Left ventricle myocardium inferior (tissue), 1 donor: ENCODE data around the gene GTF2F2. TPM values are rescaled to one million over a fixed set of nuclear protein-coding genes. Genes with fewer than 3 reads are reported as not detected.

Experiments used
- DNase-seq: peaks from one replicate; pipeline ENCODE4 v3.0.0-alpha.2; 2020
- H3K27ac ChIP-seq: fragments of 200-600 bp; replicated peaks from 2 replicates; pipeline ENCODE4 v1.8.0; 2021
- H3K27me3 ChIP-seq: fragments of 200-600 bp; 2 replicates; pipeline ENCODE4 v1.8.0; 2021; ENCODE audit warnings: low read depth
- H3K36me3 ChIP-seq: fragments of 200-600 bp; 2 replicates; pipeline ENCODE4 v1.8.0; 2021
- H3K4me1 ChIP-seq: fragments of 200-600 bp; 2 replicates; pipeline ENCODE4 v1.8.0; 2021
- H3K4me3 ChIP-seq: fragments of 200-600 bp; 2 replicates; pipeline ENCODE4 v1.8.0; 2021; ENCODE audit warnings: mild to moderate bottlenecking, moderate library complexity
- H3K9me3 ChIP-seq: fragments of 200-600 bp; replicated peaks from 2 replicates; pipeline ENCODE4 v1.8.0; 2021
- intact Hi-C: fragments of 100-400 bp; cut with micrococcal nuclease; formaldehyde crosslinking; loops from one replicate; pipeline ENCODE4 v1.11.0; 2022
- total RNA-seq: library from RNA; stranded (reverse); fragmentation: NEBNext Ultra II Directional; extraction: Animal tissue kit (Norgen Biotek cat#: 25700); gene quantifications from one replicate; pipeline ENCODE4 v1.2.1, GENCODE V29; 2021
- TF ChIP-seq, protein P1 (sequence below): fragments of 200-600 bp; IDR thresholded peaks from 2 replicates; pipeline ENCODE4 v1.8.0; 2021; ENCODE audit warnings: antibody characterized with exemption, mild to moderate bottlenecking, borderline replicate concordance
- donor health status: DM: no; HTN: yes; CAD: no; lungs with severe emphysema.

GTF2F2 gene
- total RNA-seq, 1 donor from 2014 or later: 23.1 TPM

DNA sequence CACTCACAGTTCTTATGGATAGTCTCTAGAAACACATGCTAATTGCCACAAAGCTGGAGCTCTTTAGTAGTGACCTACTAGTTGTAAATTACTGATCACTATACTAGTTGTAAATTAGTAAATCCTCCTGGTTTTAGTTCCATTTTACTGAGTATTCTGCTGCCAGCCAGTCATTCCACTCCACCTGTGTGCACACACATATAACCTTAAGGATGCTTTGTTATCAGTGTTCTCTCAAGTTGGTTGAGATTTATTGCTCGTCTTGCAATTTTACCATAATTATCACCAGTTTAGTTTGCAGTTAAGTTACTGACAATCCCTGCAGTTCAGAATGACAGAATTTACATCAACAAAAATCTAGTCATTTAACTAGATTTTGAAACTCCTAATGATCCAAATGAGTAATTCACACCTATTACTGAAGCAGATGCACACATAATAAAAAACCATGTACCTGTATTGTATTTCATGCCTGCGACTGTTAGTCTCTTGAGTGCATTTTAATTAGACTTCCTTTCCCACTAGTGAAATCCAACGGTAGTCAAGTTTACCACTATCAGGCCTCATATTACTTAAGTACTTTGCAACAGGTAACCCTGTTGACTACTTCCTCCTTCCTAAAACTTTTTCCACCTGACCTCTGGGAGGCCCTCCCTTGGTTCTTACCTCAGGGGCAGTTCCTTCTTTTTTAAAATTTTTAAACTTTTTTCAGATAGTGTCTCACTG lies 213.1 kb downstream of the GTF2F2 start:
- Histone ChIP-seq H3K36me3 (peaks cover 41% of the 10 kb centered on the region), H3K4me1 (peaks cover 99% of the 10 kb centered on the region)
- no peak for DNase-seq

More for the DNA sequence above, 213.1 kb downstream of the GTF2F2 start:
- Histone ChIP-seq H3K4me3 (no peak overlapping the region), H3K27ac (peak overlapping the region; percentile 48), H3K9me3 (no peaks in the 10 kb centered on the region), H3K27me3 (no peaks in the 10 kb centered on the region)
- intact Hi-C loops: no loop called here
- TF ChIP-seq, protein P1, sequence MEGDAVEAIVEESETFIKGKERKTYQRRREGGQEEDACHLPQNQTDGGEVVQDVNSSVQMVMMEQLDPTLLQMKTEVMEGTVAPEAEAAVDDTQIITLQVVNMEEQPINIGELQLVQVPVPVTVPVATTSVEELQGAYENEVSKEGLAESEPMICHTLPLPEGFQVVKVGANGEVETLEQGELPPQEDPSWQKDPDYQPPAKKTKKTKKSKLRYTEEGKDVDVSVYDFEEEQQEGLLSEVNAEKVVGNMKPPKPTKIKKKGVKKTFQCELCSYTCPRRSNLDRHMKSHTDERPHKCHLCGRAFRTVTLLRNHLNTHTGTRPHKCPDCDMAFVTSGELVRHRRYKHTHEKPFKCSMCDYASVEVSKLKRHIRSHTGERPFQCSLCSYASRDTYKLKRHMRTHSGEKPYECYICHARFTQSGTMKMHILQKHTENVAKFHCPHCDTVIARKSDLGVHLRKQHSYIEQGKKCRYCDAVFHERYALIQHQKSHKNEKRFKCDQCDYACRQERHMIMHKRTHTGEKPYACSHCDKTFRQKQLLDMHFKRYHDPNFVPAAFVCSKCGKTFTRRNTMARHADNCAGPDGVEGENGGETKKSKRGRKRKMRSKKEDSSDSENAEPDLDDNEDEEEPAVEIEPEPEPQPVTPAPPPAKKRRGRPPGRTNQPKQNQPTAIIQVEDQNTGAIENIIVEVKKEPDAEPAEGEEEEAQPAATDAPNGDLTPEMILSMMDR: no peak

Other genes starting within 250 kb of the GTF2F2 start
- gene NUFIP1, start 131.0 kb upstream of the GTF2F2 start, total RNA-seq: 3.1 TPM
- 10.7 TPM for gene GPALPP1, start 131.0 kb upstream of the GTF2F2 start, total RNA-seq
- gene KCTD4, start 80.5 kb downstream of the GTF2F2 start, total RNA-seq: 0.11 TPM
- gene TPT1, start 220.7 kb downstream of the GTF2F2 start, total RNA-seq: 4,332 TPM